Measurements from ENCODE around the gene MEPE.

Gene MEPE

GRCh38 chr4:87832669-87833068, at the start of gene MEPE:
Gene MEPE (plus strand): TSS chr4:87832969. CDS start chr4:87834715, 1,746 bp downstream.
- no peak for DNase-seq

- DNase-seq: no peak
Measured at GRCh38 chr4:87783781-87784180, 49.0 kb upstream of the MEPE start.

DNA sequence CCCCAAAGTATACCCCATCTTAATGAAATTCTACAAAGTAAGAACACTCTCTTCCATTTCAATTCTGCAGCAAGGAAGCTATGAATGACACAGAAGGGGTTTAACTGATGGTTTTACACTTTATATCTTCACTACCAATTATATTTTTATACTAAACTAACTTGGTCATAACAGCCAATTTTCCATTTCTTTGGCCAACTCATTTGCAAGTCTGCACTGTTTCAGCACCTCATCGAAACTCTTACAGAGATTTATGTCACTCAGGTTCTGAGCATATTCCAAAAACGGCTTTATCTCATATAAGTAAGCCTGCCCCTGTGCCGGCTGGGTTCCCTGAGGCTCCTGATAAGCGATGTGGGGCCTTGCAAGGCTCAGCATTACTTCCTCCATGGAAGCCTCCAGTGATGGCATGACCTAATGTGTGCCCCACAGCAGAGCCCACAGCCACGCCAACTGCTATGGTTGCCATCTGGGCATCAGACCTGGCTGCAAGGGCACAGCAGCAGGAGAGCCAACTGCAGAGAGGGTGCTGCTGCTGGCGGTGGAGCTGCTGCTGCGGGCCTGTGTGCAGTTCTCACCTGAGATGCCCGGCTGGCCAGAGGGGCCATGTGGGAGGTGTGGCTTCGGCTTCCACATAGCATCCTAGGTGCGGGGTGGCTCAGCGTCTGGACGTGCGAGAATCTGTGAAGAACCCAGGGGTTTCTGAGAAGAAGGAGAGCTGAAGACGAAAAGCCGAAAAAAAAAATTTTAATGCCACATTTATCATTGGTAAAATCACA, 46.8 kb upstream of the MEPE start:
- no peak for DNase-seq

DNA sequence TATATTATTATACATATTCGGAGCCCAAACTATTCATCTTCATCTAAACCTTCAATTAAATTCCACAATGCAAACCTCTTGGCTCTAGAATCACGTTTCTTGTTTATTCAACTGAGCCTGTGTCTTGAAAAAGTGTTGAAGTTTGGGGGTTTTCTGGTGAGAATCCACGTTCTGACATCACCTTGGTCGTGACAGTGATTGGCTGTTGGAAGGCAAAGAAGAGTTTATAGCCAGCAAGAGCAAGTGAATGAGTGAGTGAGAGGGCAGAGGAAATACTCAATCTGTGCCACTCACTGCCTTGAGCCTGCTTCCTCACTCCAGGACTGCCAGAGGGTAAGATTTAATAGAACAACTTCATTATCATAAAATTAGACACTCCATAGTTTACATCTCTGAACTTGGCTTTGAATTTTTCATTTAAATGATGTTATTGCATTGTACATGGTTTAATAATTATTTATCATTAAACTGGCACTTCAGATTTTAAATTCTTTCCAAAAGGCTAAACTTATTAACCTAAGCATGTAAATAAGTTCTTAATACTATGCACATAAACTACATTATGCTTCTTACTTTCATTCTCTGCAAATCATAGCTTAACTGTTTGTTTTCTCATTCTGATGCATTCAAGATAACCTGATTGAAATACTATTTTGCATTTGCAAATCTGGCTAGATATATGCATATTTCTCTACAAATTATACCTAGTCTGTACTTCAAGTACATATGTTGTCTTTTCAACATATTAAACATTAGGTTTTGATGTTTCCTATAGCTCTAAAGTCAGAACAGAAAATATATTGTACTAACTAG, 33.3 kb upstream of the MEPE start, which contains the start of gene IBSP:
Gene IBSP (plus strand): TSS at position 254 of the 813 bp plus-strand sequence. CDS start 2,808 bp downstream, outside the sequence.
- no peak for DNase-seq

- DNase-seq: no peak
Measured at GRCh38 chr4:87802858-87803257, 29.9 kb upstream of the MEPE start.

- no peak for DNase-seq
Measured at GRCh38 chr4:87803421-87803820, 29.3 kb upstream of the MEPE start.

- DNase-seq: no peak
Measured at GRCh38 chr4:87804871-87805270, 27.9 kb upstream of the MEPE start.

DNA sequence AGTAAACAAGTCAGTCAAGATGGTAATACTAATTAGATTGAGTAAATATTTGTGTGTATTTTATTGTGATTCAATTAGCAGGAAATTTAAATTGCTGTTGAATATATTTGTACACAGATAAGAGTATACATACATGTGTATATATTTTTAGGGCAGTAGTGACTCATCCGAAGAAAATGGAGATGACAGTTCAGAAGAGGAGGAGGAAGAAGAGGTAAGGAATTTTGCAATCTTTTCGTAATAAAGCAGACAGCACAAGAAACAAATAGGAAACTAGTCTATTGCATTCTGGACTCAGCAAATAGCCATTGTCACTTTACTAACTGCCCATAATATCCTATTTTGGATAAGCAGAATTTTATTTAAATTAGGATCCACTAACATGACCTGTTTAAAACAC, 26.8 kb upstream of the MEPE start:
- DNase-seq: no peak

DNA sequence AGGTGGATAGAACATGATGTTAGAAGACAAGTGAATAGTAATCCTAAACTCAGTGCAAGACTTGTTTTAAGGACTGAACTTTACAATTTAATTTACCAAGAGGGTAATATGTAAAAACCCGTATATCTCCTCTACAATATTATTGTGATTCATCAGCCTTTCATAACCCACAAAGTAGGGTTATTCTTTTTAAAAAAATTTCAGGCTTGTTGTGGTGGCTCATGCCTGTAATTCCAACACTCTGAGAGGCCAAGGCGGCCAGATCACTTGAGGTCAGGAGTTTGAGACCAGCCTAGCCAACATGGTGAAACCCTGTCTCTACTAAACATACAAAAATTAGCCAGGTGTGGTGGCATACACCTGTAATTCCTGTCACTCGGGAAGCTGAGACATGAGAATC, 26.2 kb upstream of the MEPE start:
- no peak for DNase-seq

GRCh38 chr4:87807402-87807801, 25.4 kb upstream of the MEPE start:
- no peak for DNase-seq

GRCh38 chr4:87811977-87812376, 20.8 kb upstream of the MEPE start:
- DNase-seq: no peak

DNA sequence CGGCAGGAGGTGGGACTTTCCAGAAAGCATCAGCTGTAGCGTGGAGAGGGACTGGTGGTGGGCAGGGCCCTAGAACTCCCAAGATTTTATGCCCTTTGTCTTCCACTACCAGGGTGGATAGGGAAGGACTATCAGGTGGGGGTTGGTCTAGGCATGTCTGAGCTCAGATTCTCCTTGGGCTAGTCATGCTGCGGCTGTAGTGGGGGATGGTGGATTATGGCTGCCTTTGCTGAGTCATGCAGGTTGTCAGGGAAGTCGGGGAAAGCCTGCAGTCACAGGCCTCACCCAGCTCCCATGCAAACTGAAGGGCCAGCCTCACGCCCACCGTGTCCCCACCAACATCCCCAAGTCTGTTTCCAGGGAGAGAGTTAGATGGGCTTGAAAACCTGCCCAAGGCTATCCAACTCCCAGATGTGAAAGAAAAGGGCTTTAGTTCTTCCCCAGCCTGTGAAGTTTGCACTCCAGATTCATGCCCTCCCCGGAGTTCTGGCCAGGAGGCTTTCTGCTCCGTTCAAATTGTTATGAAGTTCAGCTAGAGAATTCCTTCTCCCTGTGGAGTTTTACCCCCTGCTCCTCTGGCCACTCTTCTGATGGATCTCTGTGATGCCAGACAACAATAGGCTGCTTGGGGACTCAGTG, 13.4 kb upstream of the MEPE start:
- DNase-seq: no peak

GRCh38 chr4:87823200-87823599, 9.6 kb upstream of the MEPE start:
- no peak for DNase-seq

DNA sequence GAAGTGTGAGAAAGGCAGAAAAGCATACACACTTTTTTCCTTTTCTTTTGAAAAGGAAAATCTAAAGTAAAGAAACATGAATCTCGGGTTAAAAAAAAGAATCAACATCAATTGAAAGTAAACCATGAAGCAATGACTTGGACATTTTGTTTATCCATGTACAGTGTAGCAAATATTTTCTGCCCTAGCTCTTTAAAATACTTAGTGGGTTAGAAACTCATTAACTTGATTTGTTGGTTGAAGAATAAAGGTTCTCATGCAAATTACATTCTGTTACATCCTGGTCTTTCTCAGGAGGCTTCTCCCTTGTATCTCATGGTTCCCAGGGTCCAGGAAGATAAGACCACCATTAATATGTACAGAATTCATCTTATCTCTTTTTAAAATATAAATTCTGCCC, 9.0 kb upstream of the MEPE start:
- no peak for DNase-seq

GRCh38 chr4:87824352-87824751, 8.4 kb upstream of the MEPE start:
- DNase-seq: no peak

- no peak for DNase-seq
Measured at GRCh38 chr4:87834401-87834800, 1.6 kb downstream of the MEPE start.

DNA sequence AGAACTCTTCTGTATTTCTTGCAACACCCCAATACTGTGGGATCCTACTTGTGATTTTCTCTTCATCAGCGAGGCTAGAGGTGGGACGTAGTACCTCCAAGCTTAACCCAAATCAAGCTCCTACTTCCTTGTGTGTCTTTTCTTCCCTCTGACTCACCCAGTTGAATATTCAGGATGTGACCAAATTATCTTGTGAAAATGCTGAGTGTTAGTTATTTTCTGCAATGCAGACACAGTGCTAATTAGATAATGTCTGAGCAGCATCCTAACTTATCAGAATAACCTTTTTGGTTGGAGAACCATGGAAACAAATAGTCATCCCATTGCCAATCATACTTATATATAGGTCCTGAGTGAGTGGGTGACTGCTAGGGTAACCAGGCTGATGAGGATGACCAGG, 2.4 kb downstream of the MEPE start:
- no peak for DNase-seq

- no peak for DNase-seq
Measured at GRCh38 chr4:87835743-87836142, 3.0 kb downstream of the MEPE start.

DNA sequence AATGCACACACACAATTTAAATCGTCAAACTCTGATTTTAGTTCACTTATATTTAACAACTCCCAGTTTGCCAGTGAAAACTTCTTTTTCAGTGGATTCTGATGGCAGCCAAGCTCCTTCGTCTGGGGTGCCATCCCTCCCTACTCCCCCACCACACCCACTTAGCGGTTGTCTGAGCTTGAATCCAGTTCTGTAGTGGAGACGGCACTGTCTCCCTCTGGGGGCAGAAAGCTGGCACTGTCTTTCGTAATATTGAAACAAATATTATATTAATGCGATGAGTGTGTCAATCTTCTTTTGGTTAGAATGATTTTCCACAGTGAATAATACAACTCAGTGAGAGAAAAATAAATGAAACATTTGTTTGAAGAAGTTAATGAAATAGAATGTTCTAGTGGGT, 5.4 kb downstream of the MEPE start:
- DNase-seq: no peak

DNA sequence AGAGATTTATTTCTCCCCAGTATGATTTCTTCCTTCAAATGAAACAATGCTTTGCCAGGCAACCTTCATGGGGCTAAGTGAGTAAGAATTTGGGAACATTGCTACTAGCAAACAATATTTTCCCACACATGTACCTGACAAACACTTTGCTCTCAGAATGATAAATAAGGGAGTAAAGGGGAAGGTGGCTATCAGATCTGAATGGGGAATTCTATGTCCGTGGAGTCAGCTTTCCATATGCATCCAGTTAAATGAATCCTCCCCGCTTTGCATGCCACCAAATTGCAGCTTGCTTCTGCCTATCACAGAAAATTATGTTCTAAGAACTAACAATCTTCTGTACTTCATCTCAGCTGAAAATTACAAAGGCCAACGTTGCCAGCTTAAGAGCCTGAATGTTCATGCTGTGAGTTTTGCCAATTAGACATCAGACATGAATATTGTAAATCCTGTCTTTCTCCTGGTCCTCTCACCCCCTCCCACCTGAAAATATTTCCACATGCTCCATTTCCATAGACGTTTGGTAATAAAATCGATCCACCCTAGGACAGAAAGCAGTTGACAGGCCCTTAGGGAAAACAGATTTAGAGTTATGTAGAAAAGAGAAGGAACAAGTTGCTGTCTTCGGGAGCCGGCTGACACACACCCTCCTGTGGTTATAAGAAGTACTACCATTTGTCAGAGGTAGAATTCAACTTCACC, 6.3 kb downstream of the MEPE start:
- DNase-seq: no peak

DNA sequence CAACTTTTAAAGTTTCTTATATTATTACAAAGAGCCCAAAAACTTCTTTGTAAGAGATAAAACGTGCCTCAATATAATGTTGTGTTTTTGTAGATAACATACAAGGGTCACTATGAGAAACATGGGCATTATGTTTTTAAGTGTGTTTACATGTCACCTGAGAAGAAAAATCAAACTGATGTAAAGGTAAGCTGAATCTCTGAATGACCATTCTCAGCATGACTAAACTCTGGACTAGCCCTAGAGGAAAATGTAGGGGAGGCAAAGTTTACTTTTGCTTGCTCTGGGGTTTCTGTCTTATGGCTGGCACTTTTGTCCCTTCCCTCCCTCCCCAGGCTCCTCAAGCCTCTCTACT, 6.8 kb downstream of the MEPE start:
- no peak for DNase-seq

DNA sequence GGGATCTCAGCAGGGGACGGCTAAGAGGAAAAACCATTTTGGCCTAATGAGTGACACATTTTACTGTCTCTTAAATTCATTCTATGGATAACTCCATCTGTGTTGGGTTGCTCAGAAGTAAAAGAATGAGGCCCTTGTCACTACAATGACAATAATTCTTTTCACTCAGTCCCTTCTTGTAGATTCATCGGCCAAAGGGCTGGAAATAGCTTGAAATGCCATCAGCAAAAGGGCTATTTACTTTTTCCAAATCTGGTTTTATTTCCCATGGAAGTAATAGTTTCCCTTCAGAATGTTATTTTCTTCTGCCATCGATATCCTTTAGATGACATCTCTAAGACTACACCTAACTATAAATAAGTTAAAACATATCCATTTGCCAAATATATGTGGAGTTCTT, 7.4 kb downstream of the MEPE start:
- no peak for DNase-seq

DNA sequence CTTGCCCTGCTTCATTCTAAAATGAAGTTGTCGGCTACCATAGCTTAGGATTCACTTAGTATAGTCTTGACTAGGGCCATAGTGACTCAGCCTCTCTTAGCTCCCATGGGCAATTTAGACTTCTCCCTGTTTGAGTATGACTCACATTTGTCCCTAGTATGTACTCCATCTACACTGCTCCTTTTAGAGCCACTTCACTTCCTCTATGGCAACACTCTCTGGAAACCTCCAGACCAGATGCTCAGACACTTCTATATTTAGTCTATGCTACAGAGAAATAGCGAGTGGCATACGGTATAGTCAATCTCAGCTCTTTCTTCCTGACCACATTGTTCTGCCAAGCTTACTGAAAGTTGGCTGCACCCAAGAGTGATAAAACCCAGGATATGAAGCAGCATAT, 11.2 kb downstream of the MEPE start:
- no peak for DNase-seq

Measured in NCI-H2227 treated with DMSO at 0.1 percent for 48 hours (cell line).